GM21381 (cell line): ENCODE measurements around the gene C1QTNF9.
"Not testable (repeated sequence)": the region's sequence is repeated elsewhere in the genome, so short reads cannot be mapped to it uniquely, and the experiment has no call there.

Experiments
- ATAC-seq: cut with Tn5 transposase; IDR thresholded peaks from one replicate; pipeline ENCODE4 v1.9.1; 2021; ENCODE audit warnings: mild to moderate bottlenecking, moderate library complexity; ENCODE audit not compliant: unreplicated experiment

The C1QTNF9 gene

GRCh38 chr13:24319641-24320040 lies 10.3 kb downstream of the C1QTNF9 start:
- ATAC-seq: not testable (repeated sequence)

- not testable (repeated sequence) for ATAC-seq
These were observed 12.0 kb downstream of the C1QTNF9 start for GRCh38 chr13:24321416-24321815.

- not testable (repeated sequence) for ATAC-seq
These were observed 13.1 kb downstream of the C1QTNF9 start for GRCh38 chr13:24322470-24322869.

- no peak for ATAC-seq
These were observed 13.8 kb downstream of the C1QTNF9 start for GRCh38 chr13:24323036-24323738.

- no peak for ATAC-seq
These were observed 14.3 kb downstream of the C1QTNF9 start for GRCh38 chr13:24323739-24324075.

- ATAC-seq: not testable (repeated sequence)
These were observed 18.2 kb downstream of the C1QTNF9 start for GRCh38 chr13:24327598-24327997.

GRCh38 chr13:24328145-24328544 lies 18.8 kb downstream of the C1QTNF9 start:
- no peak for ATAC-seq

GRCh38 chr13:24338721-24339120 lies 29.3 kb downstream of the C1QTNF9 start:
- ATAC-seq: no peak

GRCh38 chr13:24339937-24340607 lies 30.7 kb downstream of the C1QTNF9 start:
- ATAC-seq: no peak

- no peak for ATAC-seq
These were observed 31.2 kb downstream of the C1QTNF9 start for GRCh38 chr13:24340608-24340955.

- no peak for ATAC-seq
These were observed 32.1 kb downstream of the C1QTNF9 start for GRCh38 chr13:24341439-24341838.

- ATAC-seq: no peak
These were observed 39.0 kb downstream of the C1QTNF9 start for GRCh38 chr13:24348385-24348784.

GRCh38 chr13:24348797-24349515 lies 39.6 kb downstream of the C1QTNF9 start:
- ATAC-seq: no peak

- ATAC-seq: not testable (repeated sequence)
These were observed 40.6 kb downstream of the C1QTNF9 start for GRCh38 chr13:24349778-24350664.

- ATAC-seq: no peak
These were observed 42.0 kb downstream of the C1QTNF9 start for GRCh38 chr13:24351423-24351822.

- no peak for ATAC-seq
These were observed 44.4 kb downstream of the C1QTNF9 start for GRCh38 chr13:24353736-24354135.

- no peak for ATAC-seq
These were observed 45.7 kb downstream of the C1QTNF9 start for GRCh38 chr13:24355103-24355502.

- ATAC-seq: no peak
These were observed 46.9 kb downstream of the C1QTNF9 start for GRCh38 chr13:24356270-24356669.

GRCh38 chr13:24356837-24357236 lies 47.5 kb downstream of the C1QTNF9 start:
- no peak for ATAC-seq

GRCh38 chr13:24357756-24358155 lies 48.4 kb downstream of the C1QTNF9 start:
- no peak for ATAC-seq

GRCh38 chr13:24358836-24359235 lies 49.5 kb downstream of the C1QTNF9 start:
- not testable (repeated sequence) for ATAC-seq
